HTERT RPE-1 (cell line): ENCODE results near the gene RPS6KA1.

Source experiments
- in situ Hi-C: fragments of 300-500 bp; cut with MboI; formaldehyde crosslinking; loops from 4 replicates; pipeline ENCODE4 v1.14.3; 2020; ENCODE audit warnings: low sequenced_read_pairs

Gene RPS6KA1

GRCh38 chr1:26530895-26531598 lies 1.5 kb downstream of the RPS6KA1 start:
- in situ Hi-C loops = no loop called here

GRCh38 chr1:26531651-26532131 lies 2.1 kb downstream of the RPS6KA1 start:
- in situ Hi-C loops = no loop called here

- in situ Hi-C loops = no loop called here
Measured at GRCh38 chr1:26533951-26534509, 4.5 kb downstream of the RPS6KA1 start.

- in situ Hi-C loops = no loop called here
Measured at GRCh38 chr1:26535201-26535600, 5.6 kb downstream of the RPS6KA1 start.

GRCh38 chr1:26536081-26536480 lies 6.5 kb downstream of the RPS6KA1 start:
- in situ Hi-C loops = no loop called here

GRCh38 chr1:26536521-26536920 lies 7.0 kb downstream of the RPS6KA1 start:
- in situ Hi-C loops = no loop called here

GRCh38 chr1:26537951-26538352 lies 8.4 kb downstream of the RPS6KA1 start:
- in situ Hi-C loops = no loop called here

GRCh38 chr1:26538480-26539412 lies 9.2 kb downstream of the RPS6KA1 start:
- in situ Hi-C loops = no loop called here

GRCh38 chr1:26539722-26540121 lies 10.2 kb downstream of the RPS6KA1 start:
- in situ Hi-C loops = no loop called here

GRCh38 chr1:26540351-26540750 lies 10.8 kb downstream of the RPS6KA1 start:
- in situ Hi-C loops = no loop called here

- in situ Hi-C loops = no loop called here
Measured at GRCh38 chr1:26541431-26541815, 11.9 kb downstream of the RPS6KA1 start.

- in situ Hi-C loops = no loop called here
Measured at GRCh38 chr1:26541816-26542711, 12.5 kb downstream of the RPS6KA1 start.

- in situ Hi-C loops = no loop called here
Measured at GRCh38 chr1:26542771-26543451, 13.3 kb downstream of the RPS6KA1 start.

GRCh38 chr1:26543462-26543861 lies 13.9 kb downstream of the RPS6KA1 start:
- in situ Hi-C loops = no loop called here

GRCh38 chr1:26544126-26544525 lies 14.6 kb downstream of the RPS6KA1 start:
- in situ Hi-C loops = no loop called here

- in situ Hi-C loops = no loop called here
Measured at GRCh38 chr1:26545969-26546323, 16.4 kb downstream of the RPS6KA1 start.

GRCh38 chr1:26546375-26546774 lies 16.8 kb downstream of the RPS6KA1 start:
- in situ Hi-C loops = no loop called here

GRCh38 chr1:26546819-26547218 lies 17.3 kb downstream of the RPS6KA1 start:
- in situ Hi-C loops = no loop called here

- in situ Hi-C loops = no loop called here
Measured at GRCh38 chr1:26548841-26549240, 19.3 kb downstream of the RPS6KA1 start.

GRCh38 chr1:26550946-26551345 lies 21.4 kb downstream of the RPS6KA1 start:
- in situ Hi-C loops = no loop called here
